Measurements from ENCODE around the gene RSAD1.

Gene RSAD1

DNA sequence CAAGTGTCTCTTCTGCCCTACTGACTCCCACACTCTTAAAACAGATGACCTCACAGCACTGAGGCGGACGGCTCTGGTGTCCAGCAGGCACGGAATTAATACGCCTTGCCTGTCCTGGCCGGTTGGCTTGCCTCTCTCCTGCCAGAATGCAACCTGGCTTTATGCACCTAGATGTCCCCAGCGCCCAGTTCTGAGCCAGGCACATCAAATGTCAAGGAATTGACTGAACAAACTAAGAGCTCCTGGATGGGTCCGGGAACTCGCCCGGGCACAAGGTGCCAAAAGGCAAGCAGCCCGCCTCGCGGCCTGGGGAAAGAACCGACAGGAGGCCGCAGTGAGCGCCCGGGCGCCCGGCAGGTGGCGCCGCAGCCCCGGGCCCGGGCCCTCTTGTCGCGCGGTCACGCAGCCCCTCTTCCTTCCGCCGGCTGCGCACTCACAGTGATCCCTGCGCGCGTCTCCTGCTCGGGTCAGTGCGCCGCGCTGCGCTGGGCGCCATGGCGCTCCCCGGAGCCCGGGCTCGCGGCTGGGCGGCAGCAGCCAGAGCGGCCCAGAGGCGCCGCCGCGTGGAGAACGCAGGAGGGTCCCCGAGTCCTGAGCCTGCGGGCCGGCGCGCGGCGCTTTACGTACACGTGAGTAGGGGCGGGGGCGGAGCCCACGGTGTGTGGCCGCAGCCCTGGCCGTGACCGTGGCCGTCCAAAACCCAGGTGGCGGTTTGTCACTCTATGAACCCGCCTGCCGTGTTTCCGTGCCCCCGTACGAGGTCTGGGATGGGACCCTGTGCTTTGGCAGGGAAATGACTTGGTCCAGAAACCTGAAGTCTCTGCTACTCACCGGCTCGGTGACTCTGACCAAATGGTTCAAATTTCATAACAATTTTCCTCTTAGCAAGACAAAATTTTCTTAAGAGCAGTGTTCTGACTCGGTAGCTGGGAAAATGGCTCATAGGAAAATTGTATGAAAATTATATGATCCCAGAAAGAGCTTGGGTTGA lies at the start of gene RSAD1:
Gene RSAD1, plus strand, starts transcription at position 470 of the 991 bp plus-strand sequence. Its CDS starts 25 bp downstream, at position 495.
- DNase-seq (ENCODE audit: low read depth in 2 of 2), result peak; percentile 64 to 81

DNA sequence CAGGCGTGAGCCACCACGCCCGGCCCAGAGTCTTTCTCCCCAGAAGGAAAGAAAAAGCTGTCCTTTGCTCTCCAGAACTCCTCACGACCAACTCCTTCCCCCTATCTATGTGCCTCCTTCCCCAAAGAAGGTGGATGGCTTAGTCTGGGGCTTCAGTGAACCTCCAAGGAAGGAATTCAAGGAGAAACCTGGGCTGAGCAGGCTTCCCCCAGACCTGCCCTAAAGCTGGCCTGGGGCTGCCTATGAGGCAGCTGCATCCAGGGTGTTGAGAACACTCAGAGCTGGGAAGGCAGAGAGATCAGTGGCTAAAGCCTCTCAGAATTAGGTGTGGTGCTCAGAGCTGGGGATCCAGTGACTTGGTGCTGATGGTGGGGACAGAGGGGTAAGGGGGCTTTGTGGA lies 48.9 kb upstream of the RSAD1 start:
- DNase-seq (ENCODE audit: low read depth in 2 of 2), result no peak

DNA sequence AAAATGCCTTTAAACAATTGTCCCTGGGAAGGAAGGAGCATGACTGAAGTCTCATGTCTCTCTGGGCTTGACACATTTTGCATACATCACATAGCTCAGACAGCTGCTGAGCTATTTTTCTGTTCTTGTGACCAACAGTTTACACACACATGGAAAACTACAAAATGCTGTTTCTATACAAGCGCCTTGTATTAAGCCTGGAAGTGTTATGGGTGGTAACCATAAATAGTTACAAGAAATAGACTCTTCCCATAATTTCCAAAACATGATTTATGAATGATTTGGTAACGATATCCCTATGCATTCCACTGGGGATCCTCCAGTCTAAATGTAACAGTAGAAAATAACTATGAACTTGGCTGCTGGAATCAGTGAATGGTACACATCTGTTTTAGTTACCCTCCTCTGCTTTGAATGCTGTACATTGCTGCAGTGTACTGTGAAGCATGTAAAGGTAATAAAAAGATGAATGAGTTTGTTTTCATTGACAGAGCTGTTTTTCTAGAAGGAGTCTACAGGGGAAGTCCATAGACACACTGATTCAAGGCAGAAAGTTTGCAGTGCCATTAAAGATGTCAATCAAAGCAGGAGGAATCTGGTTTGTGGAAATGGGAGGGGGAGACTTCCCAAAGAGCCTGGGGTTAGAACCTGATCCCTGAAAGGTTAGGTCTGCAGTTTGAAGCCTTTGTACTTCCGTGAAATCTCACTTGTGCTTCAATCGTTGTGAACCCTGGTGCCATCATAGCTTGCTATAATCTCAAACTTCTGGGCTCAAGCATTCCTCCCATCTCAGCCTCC lies 47.6 kb upstream of the RSAD1 start:
- no peak for DNase-seq (ENCODE audit: low read depth in 2 of 2)

DNA sequence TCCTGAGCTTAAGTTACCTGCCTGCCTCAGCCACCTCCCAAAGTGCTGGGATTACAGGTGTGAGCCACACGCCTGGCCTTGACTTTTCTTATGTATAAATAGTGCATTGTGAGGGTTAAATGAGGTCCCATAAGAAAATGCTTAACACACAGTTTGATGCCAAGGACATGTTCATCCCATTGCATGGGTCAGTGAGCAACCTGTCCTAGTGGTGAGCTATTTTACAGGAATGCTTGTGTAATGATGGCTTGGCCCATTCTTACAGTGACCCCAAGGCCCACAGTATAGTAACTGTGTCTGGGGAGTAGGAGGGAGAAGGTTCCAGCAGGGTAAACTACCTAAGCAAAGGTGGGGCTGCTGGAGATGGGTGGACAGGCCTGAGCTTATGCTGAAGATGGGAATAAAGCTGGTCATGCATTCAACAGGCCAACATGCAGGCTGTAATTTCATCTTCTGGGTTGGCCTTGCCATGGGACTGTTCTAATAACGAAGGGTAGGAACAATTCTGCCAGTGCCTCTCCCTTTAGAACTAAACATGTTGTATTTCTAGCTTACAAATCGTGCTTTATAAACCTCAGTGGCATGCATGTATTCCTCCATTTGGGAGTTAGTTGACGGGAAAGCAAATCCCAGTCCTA lies 46.4 kb upstream of the RSAD1 start:
- no peak for DNase-seq (ENCODE audit: low read depth in 2 of 2)

DNA sequence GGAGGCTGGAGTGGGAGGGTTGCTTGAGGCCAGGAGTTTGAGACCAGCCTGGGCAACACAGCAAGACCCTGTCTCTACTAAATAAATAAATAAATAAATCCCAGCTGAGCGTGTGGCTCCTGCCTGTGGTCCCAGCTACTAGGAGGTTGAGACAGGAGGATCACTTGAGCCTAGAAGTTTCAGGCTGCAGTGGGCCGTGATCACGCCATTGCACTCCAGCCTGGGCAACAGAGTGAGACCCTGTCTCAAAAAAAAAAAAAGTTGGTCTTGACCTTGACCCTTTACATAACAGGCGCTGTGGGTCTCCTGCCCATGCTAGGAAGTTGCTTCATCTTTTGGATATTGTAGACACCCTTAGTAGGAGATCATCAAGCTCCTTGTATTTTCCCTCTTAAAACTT lies 41.3 kb upstream of the RSAD1 start:
- no peak for DNase-seq (ENCODE audit: low read depth in 2 of 2)

DNA sequence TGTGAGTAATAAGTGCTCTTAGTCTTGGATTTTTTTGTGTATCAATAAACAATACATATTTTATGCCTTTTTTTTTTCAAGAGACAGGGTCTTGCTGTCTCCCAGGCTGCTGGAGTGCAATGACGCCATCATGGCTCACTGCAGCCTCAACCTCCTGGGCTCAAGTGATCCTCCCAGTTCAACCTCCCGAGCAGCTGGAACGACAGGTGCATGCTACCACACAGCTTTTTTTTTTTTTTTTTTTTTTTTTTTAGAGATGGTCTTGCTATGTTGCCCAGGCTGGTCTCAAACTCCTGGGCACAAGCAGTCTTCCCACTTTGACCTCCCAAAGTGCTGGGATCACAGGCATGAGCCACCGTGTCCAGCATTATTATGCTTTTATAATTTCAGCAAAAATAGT lies 39.7 kb upstream of the RSAD1 start:
- DNase-seq (ENCODE audit: low read depth in 2 of 2), result no peak

DNA sequence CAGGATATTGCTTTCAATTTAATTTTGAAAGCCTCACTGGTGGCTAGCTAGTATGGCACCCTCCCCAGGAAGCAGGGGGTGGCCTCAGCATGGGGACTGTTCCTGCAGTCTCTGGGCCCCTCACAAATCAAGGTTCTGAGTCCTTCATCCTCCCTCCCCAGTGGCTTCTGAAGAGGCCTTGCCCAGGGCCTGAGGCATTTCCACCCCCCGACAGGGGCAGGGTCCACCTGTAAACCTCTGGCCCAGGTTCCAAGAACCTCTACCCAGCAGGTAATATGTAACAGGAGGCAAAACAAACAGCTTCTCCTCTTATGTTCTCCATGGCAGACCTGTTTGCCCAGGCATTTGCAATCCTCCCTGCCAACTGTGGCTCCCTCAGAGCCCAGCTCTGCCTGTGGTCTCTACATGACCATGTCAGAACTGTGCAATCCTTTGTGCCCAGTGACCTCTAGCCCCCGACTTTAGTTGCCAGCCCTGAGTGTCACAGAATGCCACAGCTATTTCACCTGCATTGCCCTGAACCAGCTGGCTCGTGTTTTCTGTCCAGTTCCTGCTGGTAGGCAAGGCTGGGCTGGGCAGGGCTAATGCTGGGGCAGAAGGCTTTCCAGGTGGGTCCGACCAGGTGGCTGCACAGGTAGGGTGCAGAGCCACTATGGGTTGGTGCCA lies 38.4 kb upstream of the RSAD1 start:
- no peak for DNase-seq (ENCODE audit: low read depth in 2 of 2)

DNA sequence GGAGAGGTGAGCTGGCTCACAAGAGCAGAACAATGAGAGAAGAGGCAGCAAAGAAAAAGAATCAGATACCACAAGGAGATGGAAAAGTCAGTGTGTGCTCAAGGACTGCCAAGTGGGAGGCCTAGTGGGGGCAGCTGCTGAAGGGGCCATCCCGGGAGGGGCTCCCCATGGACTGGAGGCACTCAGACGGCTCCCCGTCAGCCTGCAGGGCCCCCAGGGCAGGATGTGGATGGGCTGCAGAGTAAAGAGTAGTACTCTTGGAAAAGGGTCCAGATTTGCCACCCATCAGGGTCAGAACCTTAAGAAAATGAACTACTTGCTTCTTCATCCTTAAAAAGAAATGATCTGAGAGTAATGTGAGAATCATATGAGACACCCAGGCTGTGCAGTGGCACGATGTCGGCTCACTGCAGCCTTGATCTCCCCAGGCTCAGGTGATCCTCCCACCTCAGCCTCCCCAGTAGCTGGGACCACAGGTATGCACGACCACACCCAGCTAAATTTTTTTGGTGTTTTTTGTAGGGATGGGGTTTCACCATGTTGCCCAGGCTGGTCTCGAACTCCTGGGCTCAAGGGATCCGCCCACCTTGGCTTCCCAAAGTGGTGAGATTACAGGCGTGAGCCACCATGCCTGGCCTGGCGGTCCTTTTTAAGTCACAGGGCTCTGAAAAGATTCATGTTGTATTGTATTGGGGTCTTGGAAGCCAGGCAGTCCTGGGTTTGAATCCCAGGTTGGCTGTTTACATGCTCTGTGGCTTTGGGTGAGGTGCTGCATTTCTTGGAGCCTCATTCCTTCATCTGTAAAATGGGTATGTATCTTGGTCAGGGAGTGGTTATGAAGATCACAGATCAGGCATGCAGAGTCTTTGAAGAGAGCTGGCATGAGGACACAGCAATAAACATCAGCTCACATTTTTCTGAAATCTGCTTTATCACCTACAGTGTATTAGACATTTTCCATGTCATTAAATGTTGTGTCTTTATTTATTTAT lies 37.5 kb upstream of the RSAD1 start:
- DNase-seq (ENCODE audit: low read depth in 2 of 2), result no peak

DNA sequence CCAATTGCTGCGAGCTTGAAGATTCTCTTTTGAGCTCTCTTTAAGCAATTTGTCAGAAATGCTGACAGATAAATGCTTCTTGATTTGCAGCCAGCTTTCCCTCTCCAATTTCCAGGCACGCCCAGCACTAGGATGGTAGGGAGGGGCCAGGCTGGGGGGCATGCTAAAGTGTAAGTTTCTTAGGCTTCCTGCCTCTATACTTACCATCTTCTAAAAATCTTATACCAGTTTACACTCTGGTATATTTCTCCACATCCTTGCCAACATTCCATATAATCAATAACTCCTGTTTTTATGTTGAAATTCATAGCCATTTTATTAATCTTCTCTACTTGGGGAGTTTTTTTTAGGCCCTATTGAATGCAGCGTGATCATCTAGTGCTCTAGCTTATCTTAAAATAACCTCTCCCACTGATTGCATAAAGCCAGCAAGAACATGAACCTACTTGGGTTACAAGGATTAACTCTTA lies 35.1 kb upstream of the RSAD1 start:
- DNase-seq (ENCODE audit: low read depth in 2 of 2), result no peak

DNA sequence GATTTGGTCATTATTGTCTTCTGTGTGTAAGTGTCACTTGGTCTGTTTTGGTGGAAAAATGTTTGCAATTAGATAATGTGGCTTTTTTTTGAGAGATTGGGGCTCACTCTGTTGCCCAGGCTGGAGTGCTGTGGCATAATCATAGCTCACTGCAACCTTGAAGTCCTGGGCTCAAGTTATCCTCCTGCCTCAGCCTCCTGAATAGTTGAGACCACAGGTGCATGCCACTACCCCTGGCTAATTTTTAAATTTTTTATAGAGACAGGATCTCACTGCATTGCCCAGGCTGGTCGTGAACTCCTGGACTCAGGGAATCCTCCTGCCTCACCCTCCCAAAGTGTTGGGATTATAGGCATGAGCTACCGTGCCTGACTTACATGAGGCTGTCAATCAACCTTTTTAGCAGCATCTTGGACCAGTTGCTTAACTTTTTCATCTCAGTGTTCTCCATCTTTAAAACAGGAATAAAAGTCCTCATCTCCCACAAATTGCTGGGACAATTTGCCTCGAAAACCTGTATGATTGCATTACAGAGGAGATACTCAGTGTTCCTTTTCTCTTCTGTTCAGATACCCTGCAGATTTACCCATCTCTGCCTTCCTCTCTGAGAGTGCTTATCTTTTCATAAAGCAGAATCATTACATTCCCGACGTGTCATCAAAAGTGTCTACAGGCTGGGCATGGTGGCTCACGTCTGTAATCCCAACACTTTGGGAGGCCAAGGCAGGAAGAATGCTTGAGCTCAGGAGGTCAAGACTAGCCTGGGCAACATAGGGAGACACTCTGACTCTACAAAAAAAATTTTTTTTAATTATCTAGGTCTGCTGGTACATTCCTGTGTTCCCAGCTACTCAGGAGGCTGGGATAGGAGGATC lies 33.6 kb upstream of the RSAD1 start:
- DNase-seq (ENCODE audit: low read depth in 2 of 2), result no peak

DNA sequence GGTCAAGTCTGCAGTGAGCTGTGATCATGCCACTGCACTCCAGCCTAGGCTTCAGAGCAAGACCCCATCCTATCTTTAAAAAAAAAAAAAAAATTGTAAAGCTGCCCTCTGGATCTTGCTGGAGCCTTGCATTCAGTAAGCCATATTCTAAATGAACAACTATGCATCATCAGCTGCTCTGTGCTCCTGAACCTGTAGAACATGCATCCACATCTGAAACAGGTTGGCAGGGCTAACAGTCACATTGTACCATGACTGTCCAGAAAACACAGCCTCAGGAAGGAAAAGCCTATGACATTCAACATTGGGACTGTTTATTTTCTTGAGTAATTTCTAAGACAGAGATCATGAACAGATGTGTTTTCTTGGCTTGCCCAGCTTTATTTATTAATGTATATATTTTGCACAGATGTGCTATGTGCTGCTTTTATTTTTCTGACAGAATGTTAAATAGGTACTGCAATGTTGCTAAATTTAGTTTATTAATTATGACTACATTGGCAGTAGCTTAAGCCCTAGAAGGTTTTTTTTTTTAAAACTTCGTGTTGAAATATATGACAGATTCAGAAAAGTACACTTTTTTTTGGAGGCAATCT lies 32.8 kb upstream of the RSAD1 start:
- no peak for DNase-seq (ENCODE audit: low read depth in 2 of 2)

DNA sequence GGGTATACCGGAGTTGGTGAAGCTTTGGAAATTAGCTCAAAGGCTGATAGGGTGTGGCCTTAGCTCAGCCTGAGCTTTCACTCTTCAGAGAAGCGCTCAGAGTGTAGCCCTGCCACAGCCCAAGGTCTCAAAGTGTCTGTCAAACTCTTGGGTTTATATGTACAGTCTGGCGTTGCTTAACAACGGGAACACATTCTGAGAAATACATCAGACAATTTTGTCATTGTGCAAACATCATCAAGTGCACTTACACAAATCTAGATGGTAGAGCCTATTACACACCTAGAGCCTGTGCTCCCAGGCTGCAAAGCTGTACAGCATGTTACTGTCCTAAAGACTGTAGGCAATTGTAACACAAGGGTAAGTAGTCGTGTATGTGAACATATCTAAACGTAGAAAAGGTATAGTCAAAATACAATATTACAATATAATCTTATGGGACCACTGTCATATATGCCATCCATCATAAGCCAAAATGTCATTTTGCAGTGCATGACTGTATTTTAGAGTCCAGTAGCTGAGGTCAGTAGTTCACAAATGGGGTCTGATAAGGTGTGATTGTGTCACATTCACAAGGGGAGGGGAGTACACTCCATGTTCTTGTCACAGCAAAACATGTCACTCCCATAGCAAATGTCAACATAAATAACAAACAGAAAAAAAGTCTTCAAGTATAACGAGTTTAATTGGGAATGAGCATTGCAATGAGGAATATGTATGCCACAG lies 30.6 kb upstream of the RSAD1 start:
- no peak for DNase-seq (ENCODE audit: low read depth in 2 of 2)

DNA sequence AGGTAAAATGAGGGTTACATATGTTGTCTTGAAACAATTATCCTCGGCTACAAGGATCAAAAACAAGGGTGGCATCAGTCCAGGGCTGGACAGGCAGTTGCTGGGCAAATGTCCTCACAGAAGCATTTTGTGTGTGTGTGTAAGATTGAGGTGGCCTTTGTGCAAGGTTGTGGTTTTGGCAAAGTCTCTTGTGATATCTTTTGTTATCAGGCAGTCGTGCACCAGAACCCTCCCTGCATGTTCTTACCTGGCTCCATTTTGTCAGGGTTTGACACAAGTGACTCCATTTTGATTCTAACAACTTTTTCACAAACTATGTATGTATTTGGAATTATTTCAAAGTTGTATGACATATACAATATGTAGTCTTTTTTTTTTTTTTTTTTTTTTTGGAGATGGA lies 30.0 kb upstream of the RSAD1 start:
- DNase-seq (ENCODE audit: low read depth in 2 of 2), result no peak

DNA sequence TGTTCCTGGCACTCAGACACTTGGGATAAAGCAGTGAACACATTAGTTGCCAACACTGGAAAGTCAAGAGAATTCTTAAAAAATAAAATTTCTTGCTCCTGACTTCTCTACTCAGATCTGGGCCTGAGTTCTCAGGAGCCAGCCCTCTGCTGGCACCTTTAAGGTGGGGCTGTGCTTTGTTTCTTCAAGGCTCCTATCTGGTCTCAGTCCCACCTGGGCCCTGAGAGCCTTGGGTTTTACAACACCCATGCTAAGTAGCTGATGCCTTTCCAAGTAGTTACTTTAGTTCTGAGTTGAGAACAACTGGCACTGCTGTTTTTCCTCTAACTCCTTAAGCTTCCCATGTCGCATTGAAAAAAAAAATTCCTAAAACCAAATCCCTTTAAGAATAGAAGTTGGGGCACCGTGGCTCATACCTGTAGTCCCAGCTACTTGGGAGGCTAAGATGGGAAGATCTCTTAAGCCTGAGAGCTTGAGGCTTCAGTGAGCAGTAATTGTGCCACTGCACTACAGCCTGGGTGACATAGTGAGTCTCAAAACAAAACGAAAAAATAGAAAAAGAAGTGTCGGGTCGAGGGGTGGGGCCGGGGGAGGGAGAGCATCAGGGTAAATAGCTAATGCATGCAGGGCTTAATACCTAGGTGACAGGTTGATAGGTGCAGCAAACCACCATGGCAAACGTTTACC lies 26.6 kb upstream of the RSAD1 start:
- no peak for DNase-seq (ENCODE audit: low read depth in 2 of 2)

DNA sequence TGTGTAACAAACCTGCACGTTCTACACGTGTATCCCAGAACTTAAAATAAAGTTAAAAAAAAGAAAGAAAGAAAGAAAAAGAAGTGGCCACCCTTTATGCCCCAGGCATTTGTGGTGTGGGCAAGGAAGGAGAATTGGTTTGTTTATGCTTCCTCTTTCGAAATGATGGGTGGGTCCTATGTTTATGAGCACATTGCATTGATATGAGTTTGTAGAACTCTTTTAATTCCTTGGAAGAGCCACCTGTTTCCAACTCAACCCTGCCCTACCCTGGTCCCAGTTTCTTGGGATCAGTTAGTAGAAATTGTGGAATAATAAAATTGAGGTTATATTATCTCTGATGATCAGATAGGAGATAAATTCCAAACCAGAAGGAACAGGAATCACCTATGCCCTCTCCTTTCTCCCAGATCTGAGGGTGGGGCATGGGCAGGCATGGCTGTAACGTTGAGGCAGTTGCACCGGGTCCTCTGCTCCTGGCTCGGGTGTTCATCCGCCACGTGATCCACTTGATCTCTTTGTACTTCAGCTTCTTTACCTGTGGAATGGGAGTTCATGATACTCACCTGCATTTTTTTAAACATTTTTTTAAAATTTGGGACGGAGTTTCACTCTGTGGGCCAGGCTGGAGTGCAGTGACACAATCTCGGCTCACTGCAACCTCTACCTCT lies 25.9 kb upstream of the RSAD1 start:
- DNase-seq (ENCODE audit: low read depth in 2 of 2), result no peak

DNA sequence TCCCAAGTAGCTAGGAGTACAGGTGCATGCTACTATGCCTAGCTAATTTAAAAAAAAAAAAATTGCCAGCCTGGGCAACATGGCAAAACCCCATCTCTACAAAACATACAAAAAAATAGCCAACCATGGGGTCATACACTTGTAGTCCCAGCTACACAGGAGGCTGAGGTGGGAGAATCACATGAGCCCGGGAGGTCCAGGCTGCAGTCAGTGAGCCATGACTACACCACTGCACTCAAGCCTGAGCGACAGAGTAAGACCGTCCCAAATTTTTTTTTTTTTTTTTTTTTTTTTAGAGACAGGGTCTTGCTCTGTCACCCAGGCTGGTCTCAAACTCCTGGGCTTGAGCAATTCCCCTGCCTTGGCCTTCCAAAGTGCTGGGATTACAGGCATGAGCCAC lies 24.8 kb upstream of the RSAD1 start:
- DNase-seq (ENCODE audit: low read depth in 2 of 2), result no peak

DNA sequence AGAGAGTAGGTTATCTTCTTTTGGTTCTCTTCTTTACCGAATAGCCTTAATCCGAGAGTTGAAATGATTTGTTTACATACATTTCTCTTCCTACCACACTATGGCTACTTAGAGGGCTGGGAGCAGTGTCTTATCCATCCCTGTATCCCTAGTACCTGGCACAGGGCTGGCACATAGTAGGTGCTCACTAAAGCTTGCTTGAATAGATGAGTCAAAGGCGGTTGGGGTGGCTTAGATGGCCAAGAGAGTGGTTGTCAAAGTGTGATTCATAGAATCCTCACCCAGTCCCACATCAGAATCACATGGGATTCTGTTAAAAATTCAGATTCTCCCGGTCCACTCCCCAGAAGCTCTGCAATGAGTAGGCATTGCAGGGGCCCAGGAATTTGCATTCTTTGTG lies 21.0 kb upstream of the RSAD1 start:
- no peak for DNase-seq (ENCODE audit: low read depth in 2 of 2)

All from stimulated activated CD8-positive, alpha-beta memory T cell treated with anti-CD3 and anti-CD28 coated beads, Interleukin-7, amount 100 ng/mL, for 4 hours (primary cell).